ENCODE results near the gene C11orf24. TPM values are rescaled to one million over a fixed set of nuclear protein-coding genes. Genes with fewer than 3 reads are reported as not detected.

Gene C11orf24
- total RNA-seq, 1 experiment from 2014 or later = 37.8 TPM

GRCh38 chr11:68211546-68211945 is 60.2 kb downstream of the C11orf24 start:
- TF ChIP-seq POLR2AphosphoS5 (IDR thresholded peaks at IDR 0.05; ENCODE audit: low read depth, low read length) (no peak), JUND (IDR thresholded peaks at IDR 0.05) (no peak), CEBPB (IDR thresholded peaks at IDR 0.05; ENCODE audit: low read depth) (no peak), ATF3 (IDR thresholded peaks at IDR 0.05) (no peak), SIN3A (IDR thresholded peaks at IDR 0.05; ENCODE audit: low read depth) (no peak), TCF7L2 (IDR thresholded peaks at IDR 0.05; ENCODE audit: borderline replicate concordance, extremely low read depth, insufficient read depth, insufficient read length) (no peak), SP1 (IDR thresholded peaks at IDR 0.05; ENCODE audit: low read depth) (no peak), FOSL1 (IDR thresholded peaks at IDR 0.05; ENCODE audit: low read depth) (no peak), EZH2 (IDR thresholded peaks at IDR 0.05) (no peak), EZH2phosphoT487 (IDR thresholded peaks at IDR 0.05; ENCODE audit: borderline replicate concordance) (no peak), POLR2A (IDR thresholded peaks at IDR 0.05; ENCODE audit: borderline replicate concordance, extremely low read depth, insufficient read depth, insufficient read length) (no peak), ELF1 (IDR thresholded peaks at IDR 0.05; ENCODE audit: borderline replicate concordance, low read depth) (no peak)
- TF ChIP-seq, protein P1, sequence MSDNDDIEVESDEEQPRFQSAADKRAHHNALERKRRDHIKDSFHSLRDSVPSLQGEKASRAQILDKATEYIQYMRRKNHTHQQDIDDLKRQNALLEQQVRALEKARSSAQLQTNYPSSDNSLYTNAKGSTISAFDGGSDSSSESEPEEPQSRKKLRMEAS (IDR thresholded peaks at IDR 0.05) = no peak
- TF ChIP-seq, protein P2, sequence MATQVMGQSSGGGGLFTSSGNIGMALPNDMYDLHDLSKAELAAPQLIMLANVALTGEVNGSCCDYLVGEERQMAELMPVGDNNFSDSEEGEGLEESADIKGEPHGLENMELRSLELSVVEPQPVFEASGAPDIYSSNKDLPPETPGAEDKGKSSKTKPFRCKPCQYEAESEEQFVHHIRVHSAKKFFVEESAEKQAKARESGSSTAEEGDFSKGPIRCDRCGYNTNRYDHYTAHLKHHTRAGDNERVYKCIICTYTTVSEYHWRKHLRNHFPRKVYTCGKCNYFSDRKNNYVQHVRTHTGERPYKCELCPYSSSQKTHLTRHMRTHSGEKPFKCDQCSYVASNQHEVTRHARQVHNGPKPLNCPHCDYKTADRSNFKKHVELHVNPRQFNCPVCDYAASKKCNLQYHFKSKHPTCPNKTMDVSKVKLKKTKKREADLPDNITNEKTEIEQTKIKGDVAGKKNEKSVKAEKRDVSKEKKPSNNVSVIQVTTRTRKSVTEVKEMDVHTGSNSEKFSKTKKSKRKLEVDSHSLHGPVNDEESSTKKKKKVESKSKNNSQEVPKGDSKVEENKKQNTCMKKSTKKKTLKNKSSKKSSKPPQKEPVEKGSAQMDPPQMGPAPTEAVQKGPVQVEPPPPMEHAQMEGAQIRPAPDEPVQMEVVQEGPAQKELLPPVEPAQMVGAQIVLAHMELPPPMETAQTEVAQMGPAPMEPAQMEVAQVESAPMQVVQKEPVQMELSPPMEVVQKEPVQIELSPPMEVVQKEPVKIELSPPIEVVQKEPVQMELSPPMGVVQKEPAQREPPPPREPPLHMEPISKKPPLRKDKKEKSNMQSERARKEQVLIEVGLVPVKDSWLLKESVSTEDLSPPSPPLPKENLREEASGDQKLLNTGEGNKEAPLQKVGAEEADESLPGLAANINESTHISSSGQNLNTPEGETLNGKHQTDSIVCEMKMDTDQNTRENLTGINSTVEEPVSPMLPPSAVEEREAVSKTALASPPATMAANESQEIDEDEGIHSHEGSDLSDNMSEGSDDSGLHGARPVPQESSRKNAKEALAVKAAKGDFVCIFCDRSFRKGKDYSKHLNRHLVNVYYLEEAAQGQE (IDR thresholded peaks at IDR 0.05; ENCODE audit: low read depth) = no peak
- H3K36me3 ChIP-seq (ENCODE audit: control insufficient read depth in 1 of 2, insufficient read depth in 2 of 2, low read length in 2 of 2) = no peaks in the 10 kb centered on the region
- ChIA-PET RAD21 (ENCODE audit: low non-redundant PET in 1 of 2, low total read pairs in 2 of 2, uncharacterized antibody in 2 of 2, unreplicated experiment in 2 of 2) (no interaction called here), CTCF (interaction anchor here (1.1 kb wide), 1 partner anchor 202 kb away, joined by 4 read pairs; the partner anchor contains the start of gene ALDH3B1), POLR2A (no interaction called here)
- peaks cover 9% of the 10 kb centered on the region; the same call in 1 of the 2 replicates for H4K20me1 ChIP-seq (ENCODE audit: insufficient read depth)
- no TSS peak for BruUV-seq (replicated peaks)
- H3K4me1 ChIP-seq (ENCODE audit: control insufficient read depth in 1 of 2, insufficient read depth in 2 of 2, low read length in 2 of 2) = peaks cover 8 to 38% of the 10 kb centered on the region in 2 experiments; a peak in 3 of 4 replicates
- intact Hi-C loops (cut with micrococcal nuclease) = no loop called here
- H3K9me3 ChIP-seq (ENCODE audit: control insufficient read depth in 1 of 2, insufficient read depth in 1 of 2, low read depth in 1 of 2, low read length in 2 of 2) = no peaks in the 10 kb centered on the region
- H3K9ac ChIP-seq (ENCODE audit: low read length) = no peak overlapping the region
- no peaks in the 10 kb centered on the region for H3K9me2 ChIP-seq (ENCODE audit: insufficient read depth)
- H3K79me2 ChIP-seq (ENCODE audit: insufficient read depth, low read length) = peaks cover 57% of the 10 kb centered on the region
- no peak for ATAC-seq
- H3K27me3 ChIP-seq (ENCODE audit: insufficient read depth, low read length) = no peaks in the 10 kb centered on the region
- peak overlapping the region; percentile 65 to 92; a peak in 3 of 4 replicates for H3K4me3 ChIP-seq (replicated peaks in 1 of 2; ENCODE audit: low read depth in 1 of 2, low read length in 2 of 2)
- H3K27ac ChIP-seq (ENCODE audit: low read depth, low read length) = no peak overlapping the region
- peak overlapping the region; percentile 99 for H3K4me2 ChIP-seq (ENCODE audit: low read length)
- H2AFZ ChIP-seq (ENCODE audit: low read depth, low read length, poor library complexity, severe bottlenecking) = no peak overlapping the region
- DNase-seq (ENCODE audit: low read depth, low spot score) = no peak

Other genes with a start within 250 kb of the C11orf24 start
- gene NDUFS8, start 241.3 kb downstream of the C11orf24 start, total RNA-seq (2021; ENCODE audit: unreplicated experiment) = 189 TPM
- gene TCIRG1, start 232.9 kb downstream of the C11orf24 start, total RNA-seq (2021; ENCODE audit: unreplicated experiment) = 101 TPM
- 33.1 TPM for gene CHKA, start 150.6 kb downstream of the C11orf24 start, total RNA-seq (2021; ENCODE audit: unreplicated experiment)
- 35.1 TPM for gene KMT5B, start 58.7 kb downstream of the C11orf24 start, total RNA-seq (2021; ENCODE audit: unreplicated experiment)
- gene LRP5, start 40.6 kb upstream of the C11orf24 start, total RNA-seq (2021; ENCODE audit: unreplicated experiment) = 55.2 TPM
- 113 TPM for gene PPP6R3, start 188.8 kb upstream of the C11orf24 start, total RNA-seq (2021; ENCODE audit: unreplicated experiment)